Kidney (tissue), 14 donors: ENCODE data around the gene PRICKLE4. TPM values are rescaled to one million over a fixed set of nuclear protein-coding genes. Genes with fewer than 3 reads are reported as not detected.

Source experiments
- DNase-seq, 5 donors: peaks; one replicate each; pipeline ENCODE4 v3.0.0-alpha.2; 2013 to 2020
- FAIRE-seq: peaks from 2 replicates; lab custom pipeline; 2012; peaks lifted over from hg19 to GRCh38; lab: Jason Lieb, UNC
- H3K27ac ChIP-seq, 2 donors: one replicate each; pipeline ENCODE4 v1.7.0; 2013; ENCODE audit warnings: low read depth in 2 of 2, low read length in 2 of 2, inconsistent platforms in 1 of 2
- H3K27me3 ChIP-seq: one replicate; pipeline ENCODE4 v1.7.1; 2013; ENCODE audit warnings: low read length, inconsistent platforms; ENCODE audit not compliant: control insufficient read depth, insufficient read depth
- H3K36me3 ChIP-seq, 3 donors: one replicate each; pipeline versions ENCODE4 v1.7.0 to v1.7.1; 2013; ENCODE audit warnings: low read length in 3 of 3, control low read depth in 1 of 3, inconsistent platforms in 1 of 3; ENCODE audit not compliant: insufficient read depth in 3 of 3, control insufficient read depth in 2 of 3
- H3K4me1 ChIP-seq, 3 donors: one replicate each; pipeline versions ENCODE4 v1.7.0 to v1.7.1; 2013; ENCODE audit warnings: low read length in 3 of 3, inconsistent platforms in 1 of 3, low read depth in 1 of 3; ENCODE audit not compliant: control insufficient read depth in 2 of 3, insufficient read depth in 2 of 3
- H3K4me3 ChIP-seq, 3 donors: one replicate each; pipeline versions ENCODE4 v1.7.0 to v1.8.1; 2013; ENCODE audit warnings: low read length in 3 of 3, control low read depth in 1 of 3, inconsistent platforms in 1 of 3
- H3K9ac ChIP-seq, 3 donors: one replicate each; pipeline versions ENCODE4 v1.7.0 to v1.7.1; 2013; ENCODE audit warnings: low read length in 3 of 3, control low read depth in 1 of 3, inconsistent platforms in 1 of 3
- H3K9me3 ChIP-seq, 3 donors: one replicate each; pipeline versions ENCODE4 v1.7.0 to v1.7.1; 2013; ENCODE audit warnings: low read length in 3 of 3, control low read depth in 1 of 3, inconsistent platforms in 1 of 3; ENCODE audit not compliant: control insufficient read depth in 2 of 3, insufficient read depth in 1 of 3
- intact Hi-C: fragments of 100-400 bp; cut with DNase I; formaldehyde crosslinking; loops from one replicate; pipeline ENCODE4 v1.11.1; 2022
- polyA plus RNA-seq: library from polyadenylated mRNA; stranded (reverse); fragments of 350-450 nt; fragmentation: Illumina TruSeq; extraction: RNeasy Lipid Tissue Mini Kit (QIAGEN cat#74804); gene quantifications from one replicate; pipeline ENCODE4 v1.2.3, GENCODE V29; 2014; ENCODE audit warnings: low read depth, low replicate concordance; ENCODE audit not compliant: insufficient read depth
- total RNA-seq: library from RNA; stranded (reverse); fragmentation: NEBNext Ultra II Directional; extraction: Animal tissue kit (Norgen Biotek cat#: 25700); gene quantifications from one replicate; pipeline ENCODE4 v1.2.1, GENCODE V29; 2021
- TF ChIP-seq, protein P1 (sequence below): IDR thresholded peaks from 3 replicates; pipeline ENCODE4 v1.5.1; 2012; ENCODE audit warnings: mild to moderate bottlenecking, moderate library complexity, borderline replicate concordance; ENCODE audit not compliant: insufficient read depth; ENCODE audit errors: extremely low read depth
- donor health status: control.
- donor health status: control.
- donor health status: control.
- donor health status: control.
- donor health status: control.
- donor health status: DM: yes; HTN: yes; CAD: no.
- donor health status: Normal renal cell carcinoma (clear cell type).

PRICKLE4 gene
- total and polyA plus RNA-seq, 2 donors from 2014 or later, result 1.4 to 6.5 TPM

- H3K9ac ChIP-seq, result no peak overlapping the region
- TF ChIP-seq, protein P1, sequence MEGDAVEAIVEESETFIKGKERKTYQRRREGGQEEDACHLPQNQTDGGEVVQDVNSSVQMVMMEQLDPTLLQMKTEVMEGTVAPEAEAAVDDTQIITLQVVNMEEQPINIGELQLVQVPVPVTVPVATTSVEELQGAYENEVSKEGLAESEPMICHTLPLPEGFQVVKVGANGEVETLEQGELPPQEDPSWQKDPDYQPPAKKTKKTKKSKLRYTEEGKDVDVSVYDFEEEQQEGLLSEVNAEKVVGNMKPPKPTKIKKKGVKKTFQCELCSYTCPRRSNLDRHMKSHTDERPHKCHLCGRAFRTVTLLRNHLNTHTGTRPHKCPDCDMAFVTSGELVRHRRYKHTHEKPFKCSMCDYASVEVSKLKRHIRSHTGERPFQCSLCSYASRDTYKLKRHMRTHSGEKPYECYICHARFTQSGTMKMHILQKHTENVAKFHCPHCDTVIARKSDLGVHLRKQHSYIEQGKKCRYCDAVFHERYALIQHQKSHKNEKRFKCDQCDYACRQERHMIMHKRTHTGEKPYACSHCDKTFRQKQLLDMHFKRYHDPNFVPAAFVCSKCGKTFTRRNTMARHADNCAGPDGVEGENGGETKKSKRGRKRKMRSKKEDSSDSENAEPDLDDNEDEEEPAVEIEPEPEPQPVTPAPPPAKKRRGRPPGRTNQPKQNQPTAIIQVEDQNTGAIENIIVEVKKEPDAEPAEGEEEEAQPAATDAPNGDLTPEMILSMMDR, result no peak
- H3K4me1 ChIP-seq, result no peaks in the 10 kb centered on the region
- H3K9me3 ChIP-seq, result no peaks in the 10 kb centered on the region
- no peaks in the 10 kb centered on the region for H3K27me3 ChIP-seq
- H3K27ac ChIP-seq, result no peak overlapping the region
- intact Hi-C loops, result no loop called here
- no peak for FAIRE-seq
- peak in 1 of 5 donors; percentile 18 for DNase-seq
- no peaks in the 10 kb centered on the region for H3K36me3 ChIP-seq
- no peak overlapping the region for H3K4me3 ChIP-seq
Measured at GRCh38 chr6:41758641-41759035, 21.9 kb upstream of the PRICKLE4 start.

DNA sequence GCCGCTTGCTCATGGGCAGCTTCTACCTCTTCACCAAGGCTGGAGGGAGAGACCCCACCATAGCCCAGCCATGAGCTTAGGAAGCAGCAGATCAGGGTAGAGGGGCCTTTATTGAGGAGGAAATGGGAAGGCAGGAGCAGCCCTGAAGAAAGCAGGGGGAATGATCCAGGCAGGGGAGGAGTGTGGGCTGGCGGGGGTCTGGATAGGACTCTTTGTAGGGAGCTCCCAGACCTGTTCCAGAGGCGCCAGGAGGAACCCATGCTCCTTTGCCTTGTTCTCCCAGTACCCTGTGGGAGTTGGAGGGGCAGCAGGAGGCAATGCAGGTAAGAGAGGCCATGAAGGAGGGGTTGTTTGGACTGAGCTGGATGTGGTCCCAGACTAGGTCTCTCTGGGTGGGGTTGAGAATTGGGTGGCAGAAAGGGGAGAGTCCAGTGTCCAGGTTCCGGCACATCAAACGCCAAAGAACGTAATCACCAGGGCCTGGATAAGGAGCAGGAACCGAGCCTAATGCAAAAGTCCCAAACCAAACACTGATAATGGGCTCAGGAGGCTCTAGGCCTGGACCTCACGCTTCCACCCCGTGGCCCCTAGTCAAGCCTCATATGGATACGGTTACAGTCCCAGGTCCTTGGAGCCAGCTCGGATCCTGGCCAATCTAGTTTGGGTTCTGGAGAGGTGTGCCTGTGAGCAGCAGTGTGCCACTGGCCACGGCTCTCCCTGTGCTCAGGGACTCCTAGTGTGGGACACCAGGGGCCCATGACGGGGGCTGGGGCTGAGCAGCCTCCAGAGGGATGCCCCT lies 21.3 kb upstream of the PRICKLE4 start:
- Histone ChIP-seq H3K36me3 (no peaks in the 10 kb centered on the region), H3K27me3 (no peaks in the 10 kb centered on the region), H3K9me3 (no peaks in the 10 kb centered on the region), H3K4me3 (no peak overlapping the region), H3K27ac (no peak overlapping the region), H3K4me1 (no peaks in the 10 kb centered on the region), H3K9ac (no peak overlapping the region)
- FAIRE-seq, result no peak
- DNase-seq, result peak in 1 of 5 donors; percentile 56
- TF ChIP-seq, protein P1, result no peak
- intact Hi-C loops, result no loop called here

GRCh38 chr6:41759905-41760579 lies 20.5 kb upstream of the PRICKLE4 start:
- intact Hi-C loops, result no loop called here
- Histone ChIP-seq H3K27me3 (no peaks in the 10 kb centered on the region), H3K4me3 (no peak overlapping the region), H3K27ac (no peak overlapping the region), H3K36me3 (no peaks in the 10 kb centered on the region), H3K9me3 (no peaks in the 10 kb centered on the region), H3K4me1 (no peaks in the 10 kb centered on the region), H3K9ac (no peak overlapping the region)
- DNase-seq (peak in 1 of 5 donors; percentile 39), FAIRE-seq (no peak)
- TF ChIP-seq, protein P1, result no peak
